HepG2 (cell line): ENCODE data around the gene KIN. TPM values are rescaled to one million over a fixed set of nuclear protein-coding genes. Genes with fewer than 3 reads are reported as not detected.

Experiments used
- SALL2 ChIP-seq: sonication (generic); formaldehyde crosslinking; IDR thresholded peaks from 2 replicates; pipeline ENCODE4 v1.8.1; 2023; ENCODE audit warnings: mild to moderate bottlenecking, missing genetic modification reagents, inconsistent platforms
- ZBED4 ChIP-seq: sonication (generic); formaldehyde crosslinking; IDR thresholded peaks from 2 replicates; pipeline ENCODE4 v1.4.0; 2020; ENCODE audit warnings: missing genetic modification reagents, borderline replicate concordance
- ZNF20 ChIP-seq: sonication (generic); formaldehyde crosslinking; IDR thresholded peaks from 2 replicates; pipeline ENCODE4 v1.4.0; 2020; ENCODE audit warnings: mild to moderate bottlenecking, moderate library complexity, missing genetic modification reagents
- ZNF318 ChIP-seq: sonication (generic); formaldehyde crosslinking; IDR thresholded peaks from 2 replicates; pipeline ENCODE4 v1.4.0; 2020; ENCODE audit warnings: mild to moderate bottlenecking, missing genetic modification reagents
- ZNF484 ChIP-seq: sonication (generic); formaldehyde crosslinking; IDR thresholded peaks from 2 replicates; pipeline ENCODE4 v1.5.1; 2020; ENCODE audit warnings: mild to moderate bottlenecking, low read depth, missing genetic modification reagents, borderline replicate concordance
- ZNF501 ChIP-seq: sonication (generic); formaldehyde crosslinking; IDR thresholded peaks from 2 replicates; pipeline ENCODE4 v1.5.1; 2020; ENCODE audit warnings: mild to moderate bottlenecking, moderate library complexity, missing genetic modification reagents
- ZNF557 ChIP-seq: sonication (generic); formaldehyde crosslinking; IDR thresholded peaks from 2 replicates; pipeline ENCODE4 v1.4.0; 2020; ENCODE audit warnings: missing genetic modification reagents
- ZNF562 ChIP-seq: sonication (generic); formaldehyde crosslinking; IDR thresholded peaks from 2 replicates; pipeline ENCODE4 v1.8.0; 2022; ENCODE audit warnings: missing genetic modification reagents, borderline replicate concordance
- ZNF577 ChIP-seq: sonication (generic); formaldehyde crosslinking; IDR thresholded peaks from 2 replicates; pipeline ENCODE4 v1.4.0; 2020; ENCODE audit warnings: mild to moderate bottlenecking, low read depth, missing genetic modification reagents, borderline replicate concordance
- ZNF605 ChIP-seq: sonication (generic); formaldehyde crosslinking; IDR thresholded peaks from 2 replicates; pipeline ENCODE4 v1.8.0; 2022; ENCODE audit warnings: mild to moderate bottlenecking, missing genetic modification reagents
- polyA plus RNA-seq, 8 experiments: library from polyadenylated mRNA; depleted of rRNA in 3 of 8; stranded (reverse) in 7 of 8; unstranded in 1 of 8; fragments of >200 nt; fragmentation: Illumina TruSeq in 4 of 8; extraction: Trizol in 4 of 8; gene quantifications; 2 replicates each; pipeline versions ENCODE4 v1.2.1 to v1.2.3, GENCODE V29; 2011 to 2016; ENCODE audit warnings: low read depth in 4 of 8, missing spikeins in 1 of 8, mixed read lengths in 1 of 8; ENCODE audit not compliant: insufficient read depth in 1 of 8
- total RNA-seq, 5 experiments: library from RNA; depleted of rRNA; stranded (reverse); fragments of >200 nt; fragmentation: Illumina TruSeq; extraction: Trizol; gene quantifications; 2 replicates each; pipeline ENCODE4 v1.2.3, GENCODE V29; 2016; ENCODE audit warnings: low read depth in 1 of 5

KIN gene
- total and polyA plus RNA-seq, 2 of the 13 experiments (the other 11 are each of a cell fraction or from before 2014, with no cell fraction given): 4.9 to 23.2 TPM

GRCh38 chr10:7818295-7819120, 30.7 kb upstream of the KIN start, which contains the start of gene TAF3 (continued):
- peak; percentile 40; the same call in 1 of the 2 replicates for TF ChIP-seq ZNF605 (CRISPR knock-in tag)
- TF ChIP-seq ZNF557 (CRISPR knock-in tag): 0 out of 2 replicates have a peak, but pooled peaks have one; percentile 21
- TF ChIP-seq ZNF577: no peak
- TF ChIP-seq ZNF318: 0 out of 2 replicates have a peak, but pooled peaks have one; percentile 51
- peak; percentile 83 for TF ChIP-seq SALL2 (CRISPR knock-in tag)
- TF ChIP-seq ZNF20: no peak
- no peak for TF ChIP-seq ZNF484 (CRISPR knock-in tag)
- TF ChIP-seq ZNF501 (CRISPR knock-in tag): peak; percentile 98
- TF ChIP-seq ZNF562: no peak
- peak; percentile 71; the same call in 1 of the 2 replicates for TF ChIP-seq ZBED4 (CRISPR knock-in tag)
